Measurements from ENCODE around the gene TSPAN12. TPM values are rescaled to one million over a fixed set of nuclear protein-coding genes. Genes with fewer than 3 reads are reported as not detected.

The TSPAN12 gene
- total and polyA plus RNA-seq, 4 donors: 16.0 to 102 (median 22.8) TPM

- no peaks in the 10 kb centered on the region for H3K27me3 ChIP-seq (ENCODE audit: control insufficient read depth in 3 of 3, insufficient read depth in 3 of 3, low read length in 2 of 3)
- no peaks in the 10 kb centered on the region for H3K9me3 ChIP-seq (ENCODE audit: control insufficient read depth in 4 of 4, insufficient read depth in 3 of 4, low read length in 3 of 4)
- no peak overlapping the region for H3K9ac ChIP-seq (ENCODE audit: insufficient read depth in 1 of 2, low read length in 2 of 2)
- no peak for ATAC-seq (ENCODE audit: insufficient read depth, low FRiP score)
- H3K27ac ChIP-seq (ENCODE audit: low read depth in 1 of 2, low read length in 1 of 2): no peak overlapping the region
- H3K36me3 ChIP-seq (ENCODE audit: control insufficient read depth in 4 of 4, insufficient read depth in 4 of 4, low read length in 4 of 4): no peaks in the 10 kb centered on the region
- 70 to 74% methylated on average over 3 of the region's 3 CpGs for WGBS, 2 donors
- DNase-seq: peak in 1 of 3 donors; percentile 5
- no peak overlapping the region for H3K4me3 ChIP-seq
- H3K4me1 ChIP-seq (ENCODE audit: control insufficient read depth in 5 of 5, insufficient read depth in 5 of 5, low read length in 5 of 5): no peaks in the 10 kb centered on the region
- TF ChIP-seq CTCF (IDR thresholded peaks at IDR 0.05; ENCODE audit: control extremely low read depth, extremely low read depth): no peak
These were observed 87.7 kb downstream of the TSPAN12 start for GRCh38 chr7:120770206-120770605.

DNA sequence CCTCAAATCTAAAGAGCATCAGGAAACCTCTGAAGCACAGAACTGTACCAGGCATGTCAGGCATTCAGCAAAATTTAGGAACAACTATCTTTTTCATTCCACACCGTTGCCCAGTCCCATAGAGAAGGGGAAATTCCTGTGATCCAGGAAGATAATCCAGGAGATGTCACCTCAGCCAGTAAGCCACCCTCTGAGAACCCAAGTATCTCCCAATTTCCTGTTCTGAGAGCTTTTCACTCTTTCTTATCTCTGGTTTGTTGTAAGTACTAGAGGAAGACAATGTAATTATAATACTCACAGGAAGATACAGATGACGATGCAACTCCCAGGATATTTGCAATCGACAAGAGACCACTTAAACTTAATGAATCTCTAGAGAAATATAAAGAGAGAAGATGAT lies 97.1 kb downstream of the TSPAN12 start:
- H3K4me3 ChIP-seq: no peak overlapping the region
- DNase-seq (no peak), ATAC-seq (ENCODE audit: insufficient read depth, low FRiP score) (no peak)
- H3K27ac ChIP-seq (ENCODE audit: low read depth in 1 of 2, low read length in 1 of 2): no peak overlapping the region
- no peaks in the 10 kb centered on the region for H3K36me3 ChIP-seq (ENCODE audit: control insufficient read depth in 4 of 4, insufficient read depth in 4 of 4, low read length in 4 of 4)
- peaks cover 0 to 1% (median 0%) of the 10 kb centered on the region in 4 donors for H3K9me3 ChIP-seq (ENCODE audit: control insufficient read depth in 4 of 4, insufficient read depth in 3 of 4, low read length in 3 of 4)
- H3K27me3 ChIP-seq (ENCODE audit: control insufficient read depth in 3 of 3, insufficient read depth in 3 of 3, low read length in 2 of 3): no peaks in the 10 kb centered on the region
- WGBS, 2 donors: 55 to 67% methylated on average over 3 of the region's 3 CpGs
- H3K9ac ChIP-seq (ENCODE audit: insufficient read depth in 1 of 2, low read length in 2 of 2): no peak overlapping the region
- H3K4me1 ChIP-seq (ENCODE audit: control insufficient read depth in 5 of 5, insufficient read depth in 5 of 5, low read length in 5 of 5): no peaks in the 10 kb centered on the region
- no peak for TF ChIP-seq CTCF (IDR thresholded peaks at IDR 0.05; ENCODE audit: control extremely low read depth, extremely low read depth)

GRCh38 chr7:120760050-120760449 lies 97.9 kb downstream of the TSPAN12 start:
- 81 to 83% methylated on average over 2 of the region's 2 CpGs for WGBS, 2 donors
- no peak overlapping the region for H3K4me3 ChIP-seq
- ATAC-seq (ENCODE audit: insufficient read depth, low FRiP score): no peak
- H3K9me3 ChIP-seq (ENCODE audit: control insufficient read depth in 4 of 4, insufficient read depth in 3 of 4, low read length in 3 of 4): peaks cover 0 to 1% (median 0%) of the 10 kb centered on the region in 4 donors
- no peaks in the 10 kb centered on the region for H3K27me3 ChIP-seq (ENCODE audit: control insufficient read depth in 3 of 3, insufficient read depth in 3 of 3, low read length in 2 of 3)
- no peaks in the 10 kb centered on the region for H3K4me1 ChIP-seq (ENCODE audit: control insufficient read depth in 5 of 5, insufficient read depth in 5 of 5, low read length in 5 of 5)
- no peak for TF ChIP-seq CTCF (IDR thresholded peaks at IDR 0.05; ENCODE audit: control extremely low read depth, extremely low read depth)
- no peak overlapping the region for H3K27ac ChIP-seq (ENCODE audit: low read depth in 1 of 2, low read length in 1 of 2)
- DNase-seq: no peak
- no peak overlapping the region for H3K9ac ChIP-seq (ENCODE audit: insufficient read depth in 1 of 2, low read length in 2 of 2)
- no peaks in the 10 kb centered on the region for H3K36me3 ChIP-seq (ENCODE audit: control insufficient read depth in 4 of 4, insufficient read depth in 4 of 4, low read length in 4 of 4)

DNA sequence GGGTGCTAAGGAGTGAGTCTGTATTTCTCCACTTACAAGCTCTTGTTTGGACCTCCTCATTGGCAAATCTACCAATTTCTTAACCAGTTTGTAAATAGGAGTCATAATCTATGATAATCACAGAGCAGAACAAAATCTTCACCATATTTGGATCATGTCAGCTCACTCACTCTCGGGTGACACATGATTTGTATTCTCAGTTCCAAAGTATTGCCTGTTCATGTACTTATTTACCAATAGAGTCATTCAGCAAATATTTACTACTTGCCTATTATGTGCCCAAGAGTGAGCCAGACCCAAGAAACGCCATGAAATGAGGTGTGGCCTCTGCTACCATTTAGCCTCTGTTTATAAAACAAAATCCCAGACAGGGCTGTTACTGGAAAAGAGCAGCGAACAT lies 114.8 kb downstream of the TSPAN12 start:
- no peaks in the 10 kb centered on the region for H3K4me1 ChIP-seq (ENCODE audit: control insufficient read depth in 5 of 5, insufficient read depth in 5 of 5, low read length in 5 of 5)
- WGBS, 2 donors: 71 to 83% methylated on average over 3 of the region's 3 CpGs
- no peaks in the 10 kb centered on the region for H3K9me3 ChIP-seq (ENCODE audit: control insufficient read depth in 4 of 4, insufficient read depth in 3 of 4, low read length in 3 of 4)
- no peak overlapping the region for H3K27ac ChIP-seq (ENCODE audit: low read depth in 1 of 2, low read length in 1 of 2)
- H3K9ac ChIP-seq (ENCODE audit: insufficient read depth in 1 of 2, low read length in 2 of 2): no peak overlapping the region
- no peak overlapping the region for H3K4me3 ChIP-seq
- H3K27me3 ChIP-seq (ENCODE audit: control insufficient read depth in 3 of 3, insufficient read depth in 3 of 3, low read length in 2 of 3): no peaks in the 10 kb centered on the region
- DNase-seq (no peak), ATAC-seq (ENCODE audit: insufficient read depth, low FRiP score) (no peak)
- H3K36me3 ChIP-seq (ENCODE audit: control insufficient read depth in 4 of 4, insufficient read depth in 4 of 4, low read length in 4 of 4): no peaks in the 10 kb centered on the region
- TF ChIP-seq CTCF (IDR thresholded peaks at IDR 0.05; ENCODE audit: control extremely low read depth, extremely low read depth): no peak

All from lung (tissue), 12 donors.